Measurements from ENCODE around the gene B4GALNT1. TPM values are rescaled to one million over a fixed set of nuclear protein-coding genes. Genes with fewer than 3 reads are reported as not detected.
A peak's percentile ranks its signal among the peaks of the same experiment; 100 is the strongest.
"Not testable (repeated sequence)": the region's sequence is repeated elsewhere in the genome, so short reads cannot be mapped to it uniquely, and the experiment has no call there.

B4GALNT1 gene
- polyA plus RNA-seq, 2 donors: 0.10 to 0.18 TPM

DNA sequence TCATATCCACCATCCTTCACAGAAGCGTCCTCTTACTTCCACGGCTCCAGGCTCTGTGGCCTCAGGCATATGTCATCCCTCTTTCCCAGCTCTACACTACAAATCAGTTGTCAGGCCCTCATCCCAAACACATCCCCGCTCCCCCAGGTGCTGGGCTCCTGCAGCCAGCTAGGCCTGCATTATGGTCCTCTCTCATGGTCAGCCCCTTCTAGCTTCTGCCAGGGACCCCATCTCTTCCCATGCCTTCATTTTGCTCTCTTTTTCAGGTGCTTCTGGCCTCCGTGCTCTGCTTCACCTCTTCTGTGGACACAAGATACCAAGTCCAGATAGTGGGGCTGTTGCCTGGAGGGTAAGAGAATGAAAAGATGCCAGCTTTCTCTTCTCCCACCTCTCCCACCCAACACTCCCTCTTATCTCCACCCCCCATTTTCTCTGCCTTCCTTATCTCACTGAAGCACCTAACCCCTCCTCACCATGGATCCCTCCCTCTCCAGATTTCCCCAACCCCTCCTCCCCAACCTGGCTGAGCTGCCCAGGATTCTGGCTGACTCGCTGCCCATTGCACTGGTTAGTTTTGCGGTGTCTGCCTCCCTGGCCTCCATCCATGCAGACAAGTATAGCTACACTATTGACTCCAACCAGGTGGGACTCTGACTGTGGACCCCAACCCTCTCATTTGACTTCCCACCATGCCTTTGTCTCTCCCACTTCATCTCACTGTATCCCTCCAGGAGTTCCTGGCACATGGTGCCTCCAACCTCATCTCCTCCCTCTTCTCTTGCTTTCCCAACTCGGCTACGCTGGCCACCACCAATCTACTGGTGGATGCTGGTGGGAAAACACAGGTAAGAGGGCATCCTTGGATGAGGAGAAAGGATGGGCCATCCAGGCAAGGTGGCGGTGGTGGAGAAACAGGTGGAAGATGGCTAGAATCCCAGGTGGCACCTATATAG is 10.4 kb downstream of the B4GALNT1 start:
- Histone ChIP-seq H3K4me1 (ENCODE audit: control insufficient read depth in 2 of 2, insufficient read depth in 2 of 2, low read length in 1 of 2) (peaks cover 2 to 13% of the 10 kb centered on the region in 2 donors), H3K27ac (ENCODE audit: low read depth in 2 of 2, low read length in 1 of 2) (no peak overlapping the region), H3K4me3 (ENCODE audit: low read depth in 1 of 2, low read length in 2 of 2) (no peak overlapping the region), H3K9me3 (ENCODE audit: control insufficient read depth in 2 of 2, insufficient read depth in 1 of 2, low read depth in 1 of 2, low read length in 1 of 2) (peaks cover 0 to 4% of the 10 kb centered on the region in 2 donors), H3K36me3 (ENCODE audit: control insufficient read depth in 2 of 2, insufficient read depth in 2 of 2, low read length in 1 of 2) (no peaks in the 10 kb centered on the region), H3K27me3 (ENCODE audit: control insufficient read depth in 1 of 2, insufficient read depth in 2 of 2, low read length in 2 of 2) (peaks cover 0 to 10% of the 10 kb centered on the region in 2 donors)
- 81 to 82% methylated on average over 9 of the region's 9 CpGs for WGBS, 2 donors

DNA sequence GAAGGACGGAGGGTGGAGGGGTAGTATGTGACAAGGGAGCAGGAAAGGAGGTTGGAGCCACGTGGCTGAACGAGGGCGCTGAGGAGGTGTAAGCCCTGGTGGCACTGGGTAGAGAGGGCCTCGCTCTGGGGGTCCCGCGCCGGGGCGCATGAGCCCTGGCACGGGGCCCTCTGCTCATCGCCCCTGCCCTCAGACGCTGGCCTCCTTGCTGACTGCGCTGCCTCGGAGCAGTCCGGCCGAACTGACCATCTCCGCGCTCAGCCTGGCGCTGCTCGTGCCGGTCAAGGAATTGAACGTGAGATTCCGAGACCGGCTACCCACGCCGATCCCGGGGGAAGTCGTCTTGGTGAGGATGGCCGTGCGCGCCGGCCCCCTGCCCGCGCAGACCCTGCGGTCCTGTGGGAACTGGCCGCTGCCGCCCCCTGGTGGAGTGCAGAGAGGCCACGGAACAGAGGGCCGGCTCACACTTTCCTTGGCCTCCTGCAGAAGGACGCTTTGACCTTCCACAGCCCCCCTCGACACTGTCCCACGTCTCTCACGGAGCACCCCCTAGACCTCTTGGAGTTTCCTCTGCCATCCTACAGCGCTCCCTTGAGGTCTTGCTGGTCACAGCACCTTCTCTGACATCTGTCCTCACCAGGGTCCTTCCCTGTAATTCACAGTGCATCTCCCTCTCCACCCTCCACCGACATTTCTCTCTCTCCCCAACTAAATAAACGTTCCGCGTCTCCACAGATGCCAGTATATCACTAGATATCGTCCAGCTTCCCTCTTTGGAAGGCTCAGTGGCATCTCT is 11.3 kb downstream of the B4GALNT1 start:
- peaks cover 0 to 4% of the 10 kb centered on the region in 2 donors for H3K9me3 ChIP-seq (ENCODE audit: control insufficient read depth in 2 of 2, insufficient read depth in 1 of 2, low read depth in 1 of 2, low read length in 1 of 2)
- no peaks in the 10 kb centered on the region for H3K36me3 ChIP-seq (ENCODE audit: control insufficient read depth in 2 of 2, insufficient read depth in 2 of 2, low read length in 1 of 2)
- H3K4me3 ChIP-seq (ENCODE audit: low read depth in 1 of 2, low read length in 2 of 2): peak overlapping the region; percentile 20 to 35
- peaks cover 0 to 8% of the 10 kb centered on the region in 2 donors for H3K27me3 ChIP-seq (ENCODE audit: control insufficient read depth in 1 of 2, insufficient read depth in 2 of 2, low read length in 2 of 2)
- peaks cover 2 to 11% of the 10 kb centered on the region in 2 donors for H3K4me1 ChIP-seq (ENCODE audit: control insufficient read depth in 2 of 2, insufficient read depth in 2 of 2, low read length in 1 of 2)
- no peak overlapping the region for H3K27ac ChIP-seq (ENCODE audit: low read depth in 2 of 2, low read length in 1 of 2)
- WGBS, 2 donors: 1 to 3% methylated on average over 49 of the region's 49 CpGs

DNA sequence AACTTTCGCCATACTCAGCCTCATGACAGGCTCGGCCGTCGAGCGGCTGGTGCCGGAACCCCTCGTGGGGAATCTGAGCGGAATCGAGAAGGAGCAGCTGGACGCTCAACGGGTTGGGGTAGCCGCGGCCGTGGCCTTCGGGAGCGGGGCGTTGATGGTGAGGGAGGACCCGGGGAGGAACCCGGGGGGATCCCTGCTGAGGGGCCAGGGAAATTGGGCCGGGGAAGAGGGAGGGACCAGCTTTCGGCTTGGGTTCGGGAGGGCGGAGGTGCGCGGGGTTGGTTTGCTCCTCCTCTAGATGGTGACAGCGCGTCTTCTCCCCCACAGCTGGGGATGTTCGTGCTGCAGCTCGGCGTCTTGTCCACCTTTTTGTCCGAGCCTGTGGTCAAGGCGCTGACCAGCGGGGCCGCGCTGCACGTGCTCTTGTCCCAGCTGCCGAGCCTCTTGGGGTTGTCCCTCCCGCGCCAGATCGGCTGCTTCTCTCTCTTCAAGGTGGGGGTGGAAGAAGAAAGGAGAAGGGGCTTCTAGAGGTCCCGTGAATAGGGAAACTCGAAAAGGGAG is 12.0 kb downstream of the B4GALNT1 start:
- Histone ChIP-seq H3K9me3 (ENCODE audit: control insufficient read depth in 2 of 2, insufficient read depth in 1 of 2, low read depth in 1 of 2, low read length in 1 of 2) (peaks cover 0 to 4% of the 10 kb centered on the region in 2 donors), H3K27me3 (ENCODE audit: control insufficient read depth in 1 of 2, insufficient read depth in 2 of 2, low read length in 2 of 2) (peaks cover 0 to 8% of the 10 kb centered on the region in 2 donors), H3K36me3 (ENCODE audit: control insufficient read depth in 2 of 2, insufficient read depth in 2 of 2, low read length in 1 of 2) (no peaks in the 10 kb centered on the region), H3K4me3 (ENCODE audit: low read depth in 1 of 2, low read length in 2 of 2) (peak overlapping the region in 1 of 2 donors; percentile 20), H3K4me1 (ENCODE audit: control insufficient read depth in 2 of 2, insufficient read depth in 2 of 2, low read length in 1 of 2) (peaks cover 2 to 11% of the 10 kb centered on the region in 2 donors), H3K27ac (ENCODE audit: low read depth in 2 of 2, low read length in 1 of 2) (no peak overlapping the region)
- 6 to 7% methylated on average over 42 of the region's 42 CpGs for WGBS, 2 donors

DNA sequence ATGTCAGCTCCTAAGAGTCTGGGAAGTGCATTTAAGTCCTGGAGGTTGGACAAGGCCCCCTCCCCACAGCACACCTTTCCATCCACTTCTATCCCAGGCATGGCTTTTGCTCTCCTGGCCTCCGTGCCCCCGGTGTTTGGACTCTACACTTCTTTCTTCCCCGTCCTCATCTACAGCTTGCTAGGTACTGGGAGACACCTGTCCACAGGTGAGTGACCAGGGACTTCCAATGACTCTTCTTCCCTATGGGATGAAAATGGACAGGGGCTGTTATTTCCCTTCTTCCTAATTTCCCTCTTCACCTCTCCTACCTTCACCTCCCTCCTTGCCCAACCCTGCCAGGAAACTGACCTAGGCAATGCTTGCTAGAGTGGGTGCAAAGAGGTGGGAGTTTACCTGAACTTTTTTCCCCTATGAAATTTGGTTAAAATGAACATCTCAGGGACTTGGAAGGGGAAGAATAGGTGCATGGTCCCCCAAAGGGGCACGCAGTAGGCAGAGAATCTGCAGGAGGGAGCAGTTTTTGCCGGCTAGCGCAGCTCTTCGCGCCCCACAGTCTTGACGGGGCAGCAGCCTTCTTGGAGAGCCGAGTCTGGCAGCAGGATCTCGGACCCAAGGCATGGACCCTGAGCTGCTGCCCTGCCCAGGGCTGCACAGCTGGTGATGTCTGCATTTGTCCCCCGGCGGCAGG is 12.6 kb downstream of the B4GALNT1 start:
- WGBS, 2 donors: 29 to 36% methylated on average over 13 of the region's 13 CpGs
- Histone ChIP-seq H3K27ac (ENCODE audit: low read depth in 2 of 2, low read length in 1 of 2) (no peak overlapping the region), H3K9me3 (ENCODE audit: control insufficient read depth in 2 of 2, insufficient read depth in 1 of 2, low read depth in 1 of 2, low read length in 1 of 2) (peaks cover 0 to 4% of the 10 kb centered on the region in 2 donors), H3K36me3 (ENCODE audit: control insufficient read depth in 2 of 2, insufficient read depth in 2 of 2, low read length in 1 of 2) (no peaks in the 10 kb centered on the region), H3K27me3 (ENCODE audit: control insufficient read depth in 1 of 2, insufficient read depth in 2 of 2, low read length in 2 of 2) (peaks cover 0 to 8% of the 10 kb centered on the region in 2 donors), H3K4me3 (ENCODE audit: low read depth in 1 of 2, low read length in 2 of 2) (no peak overlapping the region), H3K4me1 (ENCODE audit: control insufficient read depth in 2 of 2, insufficient read depth in 2 of 2, low read length in 1 of 2) (peaks cover 2 to 11% of the 10 kb centered on the region in 2 donors)

DNA sequence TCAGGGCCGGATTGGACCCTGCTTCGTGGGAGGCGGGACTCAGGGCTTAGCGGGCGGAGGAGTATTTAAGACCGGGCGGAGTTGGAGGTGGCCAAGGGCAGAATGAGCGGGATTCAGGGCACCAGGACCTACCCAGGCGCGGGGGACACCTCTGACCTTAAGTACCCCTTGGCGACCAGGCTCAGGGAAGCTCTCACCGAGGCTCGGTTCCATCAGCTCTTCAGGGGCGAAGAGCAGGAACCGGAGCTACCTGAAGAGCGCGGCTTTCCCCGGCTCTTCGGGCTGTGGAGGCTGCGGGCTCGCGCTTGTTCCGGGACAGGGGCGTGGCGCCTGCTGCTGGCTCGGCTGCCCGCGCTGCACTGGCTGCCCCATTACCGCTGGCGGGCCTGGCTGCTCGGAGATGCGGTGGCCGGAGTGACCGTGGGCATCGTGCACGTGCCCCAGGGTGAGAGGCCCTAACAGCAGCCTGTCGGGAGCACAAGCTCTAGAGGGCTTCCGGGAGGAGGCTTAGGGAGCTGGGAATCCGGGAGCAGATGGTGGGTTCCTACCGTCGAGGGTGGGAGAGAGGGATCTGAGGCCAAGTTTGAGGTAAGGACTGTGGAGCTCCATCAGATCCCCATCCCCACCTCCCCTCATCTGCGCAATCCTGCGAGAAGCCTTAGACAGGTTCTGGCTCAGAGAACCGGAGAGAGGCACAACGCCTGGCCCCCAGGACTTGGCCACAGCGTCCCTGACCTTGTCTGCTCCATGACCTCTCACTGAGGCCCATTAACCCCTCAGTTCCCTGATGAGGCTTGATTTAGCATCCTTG is 13.4 kb downstream of the B4GALNT1 start:
- H3K9me3 ChIP-seq (ENCODE audit: control insufficient read depth in 2 of 2, insufficient read depth in 1 of 2, low read depth in 1 of 2, low read length in 1 of 2): peaks cover 0 to 4% of the 10 kb centered on the region in 2 donors
- 21 to 23% methylated on average over 43 to 46 of the region's 46 CpGs for WGBS, 2 donors
- H3K36me3 ChIP-seq (ENCODE audit: control insufficient read depth in 2 of 2, insufficient read depth in 2 of 2, low read length in 1 of 2): no peaks in the 10 kb centered on the region
- no peak overlapping the region for H3K27ac ChIP-seq (ENCODE audit: low read depth in 2 of 2, low read length in 1 of 2)
- H3K4me1 ChIP-seq (ENCODE audit: control insufficient read depth in 2 of 2, insufficient read depth in 2 of 2, low read length in 1 of 2): peaks cover 2 to 11% of the 10 kb centered on the region in 2 donors
- H3K27me3 ChIP-seq (ENCODE audit: control insufficient read depth in 1 of 2, insufficient read depth in 2 of 2, low read length in 2 of 2): peaks cover 0 to 8% of the 10 kb centered on the region in 2 donors
- H3K4me3 ChIP-seq (ENCODE audit: low read depth in 1 of 2, low read length in 2 of 2): no peak overlapping the region

DNA sequence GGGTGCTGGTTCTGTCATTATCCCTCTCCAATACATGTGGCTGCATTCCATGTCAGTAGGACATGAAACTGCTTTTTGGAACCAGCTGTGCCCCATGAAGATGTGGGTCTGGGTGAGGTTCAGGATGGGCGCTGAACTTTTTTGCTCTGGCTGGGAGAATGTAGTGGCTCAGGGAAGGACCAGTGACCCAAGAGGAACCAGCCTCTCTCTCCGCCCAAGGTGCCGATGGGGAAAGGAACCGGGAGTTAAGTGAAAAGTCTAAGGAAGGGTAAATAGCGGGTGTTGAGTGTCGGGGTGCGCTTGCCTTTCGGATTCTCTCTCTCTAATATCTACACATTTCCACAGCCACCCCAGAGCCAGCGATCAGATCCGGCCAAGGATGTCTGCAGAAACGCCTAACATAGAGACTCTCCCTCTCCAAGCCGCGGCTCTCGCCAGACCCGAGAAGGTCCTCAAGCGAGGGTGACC is 14.0 kb downstream of the B4GALNT1 start:
- no peaks in the 10 kb centered on the region for H3K36me3 ChIP-seq (ENCODE audit: control insufficient read depth in 2 of 2, insufficient read depth in 2 of 2, low read length in 1 of 2)
- no peak overlapping the region for H3K4me3 ChIP-seq (ENCODE audit: low read depth in 1 of 2, low read length in 2 of 2)
- peaks cover 0 to 8% of the 10 kb centered on the region in 2 donors for H3K27me3 ChIP-seq (ENCODE audit: control insufficient read depth in 1 of 2, insufficient read depth in 2 of 2, low read length in 2 of 2)
- no peak overlapping the region for H3K27ac ChIP-seq (ENCODE audit: low read depth in 2 of 2, low read length in 1 of 2)
- H3K9me3 ChIP-seq (ENCODE audit: control insufficient read depth in 2 of 2, insufficient read depth in 1 of 2, low read depth in 1 of 2, low read length in 1 of 2): peaks cover 0 to 4% of the 10 kb centered on the region in 2 donors
- WGBS, 2 donors: 59 to 62% methylated on average over 16 of the region's 16 CpGs
- H3K4me1 ChIP-seq (ENCODE audit: control insufficient read depth in 2 of 2, insufficient read depth in 2 of 2, low read length in 1 of 2): peaks cover 2 to 11% of the 10 kb centered on the region in 2 donors

- peaks cover 2 to 11% of the 10 kb centered on the region in 2 donors for H3K4me1 ChIP-seq (ENCODE audit: control insufficient read depth in 2 of 2, insufficient read depth in 2 of 2, low read length in 1 of 2)
- WGBS, 2 donors: 91 to 93% methylated on average over 6 of the region's 6 CpGs
- H3K9me3 ChIP-seq (ENCODE audit: control insufficient read depth in 2 of 2, insufficient read depth in 1 of 2, low read depth in 1 of 2, low read length in 1 of 2); H3K27me3 ChIP-seq (ENCODE audit: control insufficient read depth in 1 of 2, insufficient read depth in 2 of 2, low read length in 2 of 2); H3K27ac ChIP-seq (ENCODE audit: low read depth in 2 of 2, low read length in 1 of 2); H3K4me3 ChIP-seq (ENCODE audit: low read depth in 1 of 2, low read length in 2 of 2); H3K36me3 ChIP-seq (ENCODE audit: control insufficient read depth in 2 of 2, insufficient read depth in 2 of 2, low read length in 1 of 2): not testable (repeated sequence)
Observed at GRCh38 chr12:57618431-57618830, 14.6 kb downstream of the B4GALNT1 start.

DNA sequence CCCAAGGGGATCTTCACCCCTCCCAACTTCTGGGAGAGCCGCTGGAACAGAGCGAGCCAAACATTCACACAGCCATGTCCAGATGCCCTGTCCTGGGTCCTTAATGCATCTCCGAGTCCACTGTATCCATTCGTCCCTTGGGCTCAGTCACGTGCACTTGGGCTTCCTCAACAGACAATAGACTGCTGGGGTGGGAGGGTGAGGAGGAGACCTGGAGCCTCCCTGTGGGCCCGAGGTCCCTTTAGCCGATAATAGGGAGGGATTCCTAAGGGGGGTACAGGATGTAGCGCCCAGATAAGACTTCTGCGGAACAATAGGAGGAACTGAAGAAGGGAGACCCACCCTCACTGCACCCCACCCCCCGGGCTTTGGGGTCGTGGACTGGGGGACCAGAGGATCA is 15.1 kb downstream of the B4GALNT1 start:
- H3K27ac ChIP-seq (ENCODE audit: low read depth in 2 of 2, low read length in 1 of 2): no peak overlapping the region
- no peak overlapping the region for H3K4me3 ChIP-seq (ENCODE audit: low read depth in 1 of 2, low read length in 2 of 2)
- H3K9me3 ChIP-seq (ENCODE audit: control insufficient read depth in 2 of 2, insufficient read depth in 1 of 2, low read depth in 1 of 2, low read length in 1 of 2): peaks cover 0 to 2% of the 10 kb centered on the region in 2 donors
- peaks cover 2 to 11% of the 10 kb centered on the region in 2 donors for H3K4me1 ChIP-seq (ENCODE audit: control insufficient read depth in 2 of 2, insufficient read depth in 2 of 2, low read length in 1 of 2)
- H3K27me3 ChIP-seq (ENCODE audit: control insufficient read depth in 1 of 2, insufficient read depth in 2 of 2, low read length in 2 of 2): peaks cover 0 to 8% of the 10 kb centered on the region in 2 donors
- WGBS, 2 donors: 62 to 64% methylated on average over 11 of the region's 11 CpGs
- H3K36me3 ChIP-seq (ENCODE audit: control insufficient read depth in 2 of 2, insufficient read depth in 2 of 2, low read length in 1 of 2): no peaks in the 10 kb centered on the region
